Liver (tissue), 9 donors: ENCODE results near the gene CYLD. TPM values are rescaled to one million over a fixed set of nuclear protein-coding genes. Genes with fewer than 3 reads are reported as not detected.

Source experiments
- DNase-seq: peaks from one replicate; pipeline ENCODE4 v3.0.0-alpha.2; 2017; ENCODE audit warnings: low spot score
- H3K27ac ChIP-seq, 2 donors: one replicate each; pipeline ENCODE4 v1.7.0; 2013; ENCODE audit warnings: inconsistent platforms in 2 of 2, low read length in 2 of 2, control low read depth in 1 of 2, low read depth in 1 of 2, mild to moderate bottlenecking in 1 of 2
- H3K27me3 ChIP-seq, 4 donors: one replicate each; pipeline versions ENCODE4 v1.6.1 to v1.7.0; 2013; ENCODE audit warnings: low read length in 3 of 4, inconsistent platforms in 1 of 4, mild to moderate bottlenecking in 1 of 4, moderate library complexity in 1 of 4; ENCODE audit not compliant: control insufficient read depth in 4 of 4, insufficient read depth in 4 of 4
- H3K36me3 ChIP-seq, 4 donors: one replicate each; pipeline versions ENCODE4 v1.6.1 to v1.7.0; 2013; ENCODE audit warnings: low read length in 3 of 4, mild to moderate bottlenecking in 3 of 4, low read depth in 1 of 4, moderate library complexity in 1 of 4; ENCODE audit not compliant: control insufficient read depth in 4 of 4, insufficient read depth in 3 of 4
- H3K4me1 ChIP-seq, 4 donors: one replicate each; pipeline versions ENCODE4 v1.6.1 to v1.7.0; 2013; ENCODE audit warnings: low read length in 3 of 4, mild to moderate bottlenecking in 3 of 4, moderate library complexity in 1 of 4; ENCODE audit not compliant: control insufficient read depth in 4 of 4, insufficient read depth in 4 of 4
- H3K4me3 ChIP-seq, 3 donors: one replicate each; pipeline versions ENCODE4 v1.6.1 to v1.7.0; 2013; ENCODE audit warnings: low read length in 3 of 3, control low read depth in 1 of 3, low read depth in 1 of 3, mild to moderate bottlenecking in 1 of 3
- H3K9ac ChIP-seq, 2 donors: one replicate each; pipeline ENCODE4 v1.7.0; 2013; ENCODE audit warnings: low read length in 2 of 2, mild to moderate bottlenecking in 2 of 2, moderate library complexity in 2 of 2, control low read depth in 1 of 2, low read depth in 1 of 2
- H3K9me3 ChIP-seq, 4 donors: one replicate each; pipeline versions ENCODE4 v1.6.1 to v1.7.0; 2013; ENCODE audit warnings: low read length in 3 of 4; ENCODE audit not compliant: control insufficient read depth in 4 of 4
- EGR1 ChIP-seq, 2 donors: IDR thresholded peaks; 2 replicates each; pipeline ENCODE4 v1.6.1; 2016 to 2018; ENCODE audit warnings: antibody characterized with exemption in 2 of 2, low read depth in 2 of 2
- FOXA1 ChIP-seq: IDR thresholded peaks from 2 replicates; pipeline ENCODE4 v1.6.1; 2016; ENCODE audit warnings: antibody characterized with exemption
- FOXA2 ChIP-seq: IDR thresholded peaks from 2 replicates; pipeline ENCODE4 v1.6.1; 2016; ENCODE audit warnings: antibody characterized with exemption
- GABPA ChIP-seq, 2 donors: IDR thresholded peaks in 1 of 2; conservative IDR thresholded peaks in 1 of 2; 2 replicates each; pipeline ENCODE4 v1.6.1; 2016; ENCODE audit warnings: antibody characterized with exemption in 2 of 2, mild to moderate bottlenecking in 1 of 2, moderate library complexity in 1 of 2
- HNF4A ChIP-seq, 2 donors: conservative IDR thresholded peaks; 2 replicates each; pipeline ENCODE4 v1.6.1; 2016; ENCODE audit warnings: antibody characterized with exemption in 2 of 2, mild to moderate bottlenecking in 2 of 2
- HNF4G ChIP-seq: IDR thresholded peaks from 2 replicates; pipeline ENCODE4 v1.6.1; 2016; ENCODE audit warnings: antibody characterized with exemption
- JUND ChIP-seq, 2 donors: IDR thresholded peaks; 2 replicates each; pipeline ENCODE4 v1.6.1; 2016; ENCODE audit warnings: antibody characterized with exemption in 2 of 2
- MAX ChIP-seq: IDR thresholded peaks from 2 replicates; pipeline ENCODE4 v1.6.1; 2016; ENCODE audit warnings: antibody characterized with exemption
- NR2F2 ChIP-seq: IDR thresholded peaks from 2 replicates; pipeline ENCODE4 v1.6.1; 2016; ENCODE audit warnings: antibody characterized with exemption
- RAD21 ChIP-seq, 2 donors: IDR thresholded peaks; 2 replicates each; pipeline ENCODE4 v1.6.1; 2016; ENCODE audit warnings: antibody characterized with exemption in 2 of 2, mild to moderate bottlenecking in 2 of 2
- RXRA ChIP-seq, 2 donors: IDR thresholded peaks; 2 replicates each; pipeline ENCODE4 v1.6.1; 2017 to 2018; ENCODE audit warnings: antibody characterized with exemption in 2 of 2, mild to moderate bottlenecking in 1 of 2
- SP1 ChIP-seq: IDR thresholded peaks from 2 replicates; pipeline ENCODE4 v1.6.1; 2018; ENCODE audit warnings: antibody characterized with exemption, mild to moderate bottlenecking
- TAF1 ChIP-seq: conservative IDR thresholded peaks from 2 replicates; pipeline ENCODE4 v1.6.1; 2016; ENCODE audit warnings: antibody characterized with exemption, mild to moderate bottlenecking
- WGBS: extraction: QIAGEN DNeasy Blood & Tissue Kit; methylation state at CpG from one replicate; pipeline ENCODE4 v1.1.7; 2013; 5-methylcytosine and 5-hydroxymethylcytosine counted together
- polyA plus RNA-seq, 2 donors: library from polyadenylated mRNA; stranded (reverse) in 1 of 2; unstranded in 1 of 2; fragments of 200-250 nt in 1 of 2; fragments of >200 nt in 1 of 2; fragmentation: Nextera tagmentation in 1 of 2; extraction: Ambion mirVana in 1 of 2; gene quantifications; one replicate each; pipeline versions ENCODE4 v1.2.1 to v1.2.3, GENCODE V29; 2013 to 2015
- total RNA-seq, 2 donors: library from RNA; depleted of rRNA; stranded (reverse); fragments of >200 nt; gene quantifications; one replicate each; pipeline ENCODE4 v1.2.3, GENCODE V29; 2014
- TF ChIP-seq, protein P1 (sequence below): IDR thresholded peaks from 2 replicates; pipeline ENCODE4 v1.6.1; 2016; ENCODE audit warnings: antibody characterized with exemption
- TF ChIP-seq, protein P2 (sequence below): IDR thresholded peaks from 2 replicates; pipeline ENCODE4 v1.6.1; 2016; ENCODE audit warnings: antibody characterized with exemption
- donor health status: healthy.
- donor health status: healthy.
- donor health status: healthy.
- donor health status: healthy.
- donor health status: healthy.

Gene CYLD
- total and polyA plus RNA-seq, 4 donors, result 8.2 to 42.7 (median 13.8) TPM

- TF ChIP-seq, protein P1, sequence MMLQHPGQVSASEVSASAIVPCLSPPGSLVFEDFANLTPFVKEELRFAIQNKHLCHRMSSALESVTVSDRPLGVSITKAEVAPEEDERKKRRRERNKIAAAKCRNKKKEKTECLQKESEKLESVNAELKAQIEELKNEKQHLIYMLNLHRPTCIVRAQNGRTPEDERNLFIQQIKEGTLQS, result no peak
- TF ChIP-seq JUND (IDR thresholded peaks at IDR 0.05) (no peak), RXRA (IDR thresholded peaks at IDR 0.05) (no peak), HNF4A (conservative IDR thresholded peaks at IDR 0.05) (no peak), TAF1 (no peak), MAX (no peak), RAD21 (IDR thresholded peaks at IDR 0.05) (no peak), FOXA1 (no peak), HNF4G (no peak), SP1 (no peak), GABPA (IDR thresholded peaks at IDR 0.05 in 1 of 2, conservative IDR thresholded peaks at IDR 0.05 in 1 of 2) (no peak), FOXA2 (no peak), NR2F2 (no peak), EGR1 (IDR thresholded peaks at IDR 0.05; ENCODE audit: low read depth in 2 of 2) (no peak)
- TF ChIP-seq, protein P2, sequence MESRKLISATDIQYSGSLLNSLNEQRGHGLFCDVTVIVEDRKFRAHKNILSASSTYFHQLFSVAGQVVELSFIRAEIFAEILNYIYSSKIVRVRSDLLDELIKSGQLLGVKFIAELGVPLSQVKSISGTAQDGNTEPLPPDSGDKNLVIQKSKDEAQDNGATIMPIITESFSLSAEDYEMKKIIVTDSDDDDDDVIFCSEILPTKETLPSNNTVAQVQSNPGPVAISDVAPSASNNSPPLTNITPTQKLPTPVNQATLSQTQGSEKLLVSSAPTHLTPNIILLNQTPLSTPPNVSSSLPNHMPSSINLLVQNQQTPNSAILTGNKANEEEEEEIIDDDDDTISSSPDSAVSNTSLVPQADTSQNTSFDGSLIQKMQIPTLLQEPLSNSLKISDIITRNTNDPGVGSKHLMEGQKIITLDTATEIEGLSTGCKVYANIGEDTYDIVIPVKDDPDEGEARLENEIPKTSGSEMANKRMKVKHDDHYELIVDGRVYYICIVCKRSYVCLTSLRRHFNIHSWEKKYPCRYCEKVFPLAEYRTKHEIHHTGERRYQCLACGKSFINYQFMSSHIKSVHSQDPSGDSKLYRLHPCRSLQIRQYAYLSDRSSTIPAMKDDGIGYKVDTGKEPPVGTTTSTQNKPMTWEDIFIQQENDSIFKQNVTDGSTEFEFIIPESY, result no peak
- Histone ChIP-seq H3K4me3 (no peak overlapping the region), H3K9me3 (peaks cover 0 to 2% (median 0%) of the 10 kb centered on the region in 4 donors), H3K36me3 (peaks cover 0 to 28% (median 16%) of the 10 kb centered on the region in 4 donors), H3K27ac (no peak overlapping the region), H3K4me1 (no peaks in the 10 kb centered on the region), H3K27me3 (no peaks in the 10 kb centered on the region), H3K9ac (no peak overlapping the region)
- no peak for DNase-seq
- 94% methylated on average over 2 of the region's 2 CpGs for WGBS
Observed at GRCh38 chr16:50763211-50763610, 21.3 kb downstream of the CYLD start.

DNA sequence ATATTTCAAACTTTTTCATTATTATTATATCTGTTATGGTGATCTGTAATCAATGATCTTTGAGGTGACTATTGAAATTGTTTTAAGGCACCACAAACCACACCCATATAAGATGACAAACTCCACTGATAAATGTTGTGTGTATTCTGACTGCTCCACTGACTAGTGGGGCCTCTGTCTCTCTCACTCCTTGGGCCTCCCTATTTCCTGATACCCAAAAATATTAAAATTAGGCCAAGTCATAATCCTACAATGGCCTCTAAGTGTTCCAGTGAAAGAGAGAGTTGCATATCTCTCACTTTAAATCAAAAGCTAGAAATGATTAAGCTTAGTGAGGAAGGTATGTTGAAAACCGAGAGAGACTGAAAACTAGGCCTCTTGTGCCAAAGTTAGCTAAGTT lies 23.4 kb downstream of the CYLD start:
- TF ChIP-seq TAF1, result no peak
- no peak overlapping the region for H3K27ac ChIP-seq

GRCh38 chr16:50765861-50766260 lies 24.0 kb downstream of the CYLD start:
- no peaks in the 10 kb centered on the region for H3K4me1 ChIP-seq
- no peak for TF ChIP-seq HNF4A (conservative IDR thresholded peaks at IDR 0.05)
- no peak for TF ChIP-seq HNF4G
- no peak for TF ChIP-seq NR2F2
- H3K27me3 ChIP-seq, result no peaks in the 10 kb centered on the region
- H3K9ac ChIP-seq, result no peak overlapping the region
- H3K9me3 ChIP-seq, result peaks cover 0 to 2% (median 0%) of the 10 kb centered on the region in 4 donors
- H3K4me3 ChIP-seq, result no peak overlapping the region
- 97% methylated on average over 1 of the region's 1 CpG for WGBS
- no peak for DNase-seq
- H3K27ac ChIP-seq, result no peak overlapping the region
- H3K36me3 ChIP-seq, result peaks cover 0 to 32% (median 16%) of the 10 kb centered on the region in 4 donors

More for the DNA sequence above, 23.4 kb downstream of the CYLD start:
- Histone ChIP-seq H3K9ac (no peak overlapping the region), H3K36me3 (peaks cover 0 to 32% (median 18%) of the 10 kb centered on the region in 4 donors), H3K27me3 (no peaks in the 10 kb centered on the region), H3K9me3 (peaks cover 0 to 2% (median 0%) of the 10 kb centered on the region in 4 donors), H3K4me3 (no peak overlapping the region), H3K4me1 (no peaks in the 10 kb centered on the region)
- no peak for DNase-seq
- WGBS, result 90% methylated on average over 1 of the region's 1 CpG
